Measurements from ENCODE around the gene FARS2.

Gene FARS2

GRCh38 chr6:5516036-5516435 lies 254.7 kb downstream of the FARS2 start:
- Mint-ChIP-seq H3K9me3 (no peaks in the 10 kb centered on the region), H3K36me3 (ENCODE audit: low read depth) (peaks cover 3% of the 10 kb centered on the region), H3K4me1 (peaks cover 59% of the 10 kb centered on the region), H3K27ac (peak overlapping the region; percentile 55), H3K27me3 (no peaks in the 10 kb centered on the region), H3K4me3 (peak overlapping the region; percentile 34)
- DNase-seq (no peak), ATAC-seq (peak; percentile 61)

GRCh38 chr6:5517796-5518195 lies 256.5 kb downstream of the FARS2 start:
- peak; percentile 45 for DNase-seq
- no peaks in the 10 kb centered on the region for H3K27me3 Mint-ChIP-seq
- H3K27ac Mint-ChIP-seq, result peak overlapping the region; percentile 85
- H3K36me3 Mint-ChIP-seq (ENCODE audit: low read depth), result peaks cover 3% of the 10 kb centered on the region
- no peaks in the 10 kb centered on the region for H3K9me3 Mint-ChIP-seq
- ATAC-seq, result peak; percentile 93
- H3K4me3 Mint-ChIP-seq, result peak overlapping the region; percentile 42
- H3K4me1 Mint-ChIP-seq, result peaks cover 66% of the 10 kb centered on the region

- Mint-ChIP-seq H3K4me3 (no peak overlapping the region), H3K27ac (peak overlapping the region; percentile 18), H3K9me3 (no peaks in the 10 kb centered on the region), H3K27me3 (no peaks in the 10 kb centered on the region), H3K4me1 (peaks cover 66% of the 10 kb centered on the region), H3K36me3 (ENCODE audit: low read depth) (peaks cover 4% of the 10 kb centered on the region)
- peak; percentile 7 for DNase-seq
- ATAC-seq, result peak; percentile 33
Observed at GRCh38 chr6:5518936-5519491, 257.7 kb downstream of the FARS2 start.

GRCh38 chr6:5520796-5521195 lies 259.5 kb downstream of the FARS2 start:
- H3K36me3 Mint-ChIP-seq (ENCODE audit: low read depth), result peaks cover 4% of the 10 kb centered on the region

GRCh38 chr6:5521322-5521721 lies 260.0 kb downstream of the FARS2 start:
- Mint-ChIP-seq H3K9me3 (no peaks in the 10 kb centered on the region), H3K4me1 (peaks cover 49% of the 10 kb centered on the region), H3K4me3 (no peak overlapping the region), H3K36me3 (ENCODE audit: low read depth) (peaks cover 2% of the 10 kb centered on the region), H3K27ac (no peak overlapping the region), H3K27me3 (no peaks in the 10 kb centered on the region)
- ATAC-seq (no peak), DNase-seq (no peak)

More at GRCh38 chr6:5520796-5521195, 259.5 kb downstream of the FARS2 start:
- ATAC-seq (no peak), DNase-seq (no peak)
- H3K27ac Mint-ChIP-seq, result no peak overlapping the region
- H3K4me1 Mint-ChIP-seq, result peaks cover 54% of the 10 kb centered on the region
- no peaks in the 10 kb centered on the region for H3K9me3 Mint-ChIP-seq
- H3K4me3 Mint-ChIP-seq, result no peak overlapping the region
- no peaks in the 10 kb centered on the region for H3K27me3 Mint-ChIP-seq

GRCh38 chr6:5522147-5522546 lies 260.8 kb downstream of the FARS2 start:
- Mint-ChIP-seq H3K27me3 (no peaks in the 10 kb centered on the region), H3K4me3 (no peak overlapping the region), H3K36me3 (ENCODE audit: low read depth) (peaks cover 2% of the 10 kb centered on the region), H3K27ac (no peak overlapping the region), H3K9me3 (no peaks in the 10 kb centered on the region), H3K4me1 (peaks cover 41% of the 10 kb centered on the region)
- no peak for ATAC-seq
- no peak for DNase-seq

- Mint-ChIP-seq H3K27me3 (no peaks in the 10 kb centered on the region), H3K36me3 (ENCODE audit: low read depth) (peaks cover 2% of the 10 kb centered on the region), H3K27ac (no peak overlapping the region), H3K9me3 (no peaks in the 10 kb centered on the region), H3K4me1 (peaks cover 26% of the 10 kb centered on the region), H3K4me3 (no peak overlapping the region)
- DNase-seq (no peak), ATAC-seq (no peak)
Observed at GRCh38 chr6:5524110-5524509, 262.8 kb downstream of the FARS2 start.

- DNase-seq, result no peak
- peaks cover 16% of the 10 kb centered on the region for H3K4me1 Mint-ChIP-seq
- no peaks in the 10 kb centered on the region for H3K9me3 Mint-ChIP-seq
- H3K4me3 Mint-ChIP-seq, result no peak overlapping the region
- H3K36me3 Mint-ChIP-seq (ENCODE audit: low read depth), result peaks cover 2% of the 10 kb centered on the region
- no peak for ATAC-seq
- no peak overlapping the region for H3K27ac Mint-ChIP-seq
- no peaks in the 10 kb centered on the region for H3K27me3 Mint-ChIP-seq
Observed at GRCh38 chr6:5525209-5525608, 263.9 kb downstream of the FARS2 start.

- no peaks in the 10 kb centered on the region for H3K4me1 Mint-ChIP-seq
- H3K27ac Mint-ChIP-seq, result no peak overlapping the region
- DNase-seq, result no peak
- no peaks in the 10 kb centered on the region for H3K9me3 Mint-ChIP-seq
- ATAC-seq, result no peak
- H3K4me3 Mint-ChIP-seq, result no peak overlapping the region
- H3K27me3 Mint-ChIP-seq, result no peaks in the 10 kb centered on the region
- H3K36me3 Mint-ChIP-seq (ENCODE audit: low read depth), result peaks cover 4% of the 10 kb centered on the region
Observed at GRCh38 chr6:5529015-5529414, 267.7 kb downstream of the FARS2 start.

GRCh38 chr6:5529733-5530132 lies 268.4 kb downstream of the FARS2 start:
- H3K9me3 Mint-ChIP-seq, result no peaks in the 10 kb centered on the region
- DNase-seq, result no peak
- H3K36me3 Mint-ChIP-seq (ENCODE audit: low read depth), result peaks cover 6% of the 10 kb centered on the region
- H3K27ac Mint-ChIP-seq, result no peak overlapping the region
- no peak for ATAC-seq
- no peak overlapping the region for H3K4me3 Mint-ChIP-seq
- no peaks in the 10 kb centered on the region for H3K4me1 Mint-ChIP-seq
- no peaks in the 10 kb centered on the region for H3K27me3 Mint-ChIP-seq

GRCh38 chr6:5531161-5531560 lies 269.8 kb downstream of the FARS2 start:
- Mint-ChIP-seq H3K27ac (no peak overlapping the region), H3K4me3 (no peak overlapping the region), H3K9me3 (no peaks in the 10 kb centered on the region), H3K36me3 (ENCODE audit: low read depth) (peaks cover 6% of the 10 kb centered on the region), H3K27me3 (no peaks in the 10 kb centered on the region), H3K4me1 (no peaks in the 10 kb centered on the region)
- ATAC-seq (no peak), DNase-seq (no peak)

GRCh38 chr6:5531853-5532375 lies 270.6 kb downstream of the FARS2 start:
- peaks cover 6% of the 10 kb centered on the region for H3K36me3 Mint-ChIP-seq (ENCODE audit: low read depth)
- no peak overlapping the region for H3K4me3 Mint-ChIP-seq
- DNase-seq (no peak), ATAC-seq (no peak)
- no peaks in the 10 kb centered on the region for H3K27me3 Mint-ChIP-seq
- no peaks in the 10 kb centered on the region for H3K9me3 Mint-ChIP-seq
- no peaks in the 10 kb centered on the region for H3K4me1 Mint-ChIP-seq
- H3K27ac Mint-ChIP-seq, result no peak overlapping the region

- Mint-ChIP-seq H3K4me3 (no peak overlapping the region), H3K27ac (no peak overlapping the region), H3K9me3 (no peaks in the 10 kb centered on the region), H3K4me1 (no peaks in the 10 kb centered on the region), H3K36me3 (ENCODE audit: low read depth) (peaks cover 9% of the 10 kb centered on the region), H3K27me3 (no peaks in the 10 kb centered on the region)
- ATAC-seq (no peak), DNase-seq (no peak)
Observed at GRCh38 chr6:5532941-5533340, 271.6 kb downstream of the FARS2 start.

GRCh38 chr6:5534643-5535042 lies 273.3 kb downstream of the FARS2 start:
- Mint-ChIP-seq H3K9me3 (no peaks in the 10 kb centered on the region), H3K36me3 (ENCODE audit: low read depth) (peaks cover 10% of the 10 kb centered on the region), H3K27me3 (no peaks in the 10 kb centered on the region), H3K27ac (no peak overlapping the region), H3K4me3 (no peak overlapping the region), H3K4me1 (no peaks in the 10 kb centered on the region)
- no peak for DNase-seq
- ATAC-seq, result no peak

- no peak overlapping the region for H3K27ac Mint-ChIP-seq
- no peak for ATAC-seq
- peaks cover 19% of the 10 kb centered on the region for H3K36me3 Mint-ChIP-seq (ENCODE audit: low read depth)
- peaks cover 13% of the 10 kb centered on the region for H3K4me1 Mint-ChIP-seq
- no peak overlapping the region for H3K4me3 Mint-ChIP-seq
- H3K9me3 Mint-ChIP-seq, result no peaks in the 10 kb centered on the region
- DNase-seq, result no peak
- no peaks in the 10 kb centered on the region for H3K27me3 Mint-ChIP-seq
Observed at GRCh38 chr6:5536644-5537043, 275.3 kb downstream of the FARS2 start.

- no peaks in the 10 kb centered on the region for H3K9me3 Mint-ChIP-seq
- no peak overlapping the region for H3K4me3 Mint-ChIP-seq
- H3K27me3 Mint-ChIP-seq, result no peaks in the 10 kb centered on the region
- no peak for ATAC-seq
- no peak for DNase-seq
- peaks cover 15% of the 10 kb centered on the region for H3K4me1 Mint-ChIP-seq
- H3K36me3 Mint-ChIP-seq (ENCODE audit: low read depth), result peaks cover 19% of the 10 kb centered on the region
- H3K27ac Mint-ChIP-seq, result no peak overlapping the region
Observed at GRCh38 chr6:5537132-5537531, 275.8 kb downstream of the FARS2 start.

Data from activated naive CD8-positive, alpha-beta T cell treated with anti-CD3 and anti-CD28 coated beads, Interleukin-2, amount 50 U/mL, for 24 hours (primary cell).